Endothelial cell of umbilical vein (primary cell): ENCODE measurements around the gene NPTX1. TPM values are rescaled to one million over a fixed set of nuclear protein-coding genes. Genes with fewer than 3 reads are reported as not detected.

Experiments used
- BruUV-seq: library from RNA; stranded (reverse); fragments of 400-500 nt; replicated peaks from 2 replicates; lab custom pipeline; 2021; lab: Mats Ljungman, UMichigan
- CTCF ChIA-PET: fragments of 300-600, 350-600 bp; sonication (Branson Sonifier 250); formaldehyde crosslinking; loops from one replicate; lab custom pipeline; 2021; ENCODE audit warnings: antibody characterized with exemption, inconsistent platforms; lab: Charles Lee
- POLR2A ChIA-PET: fragments of 300-600, 350-600 bp; sonication (Branson Sonifier 250); formaldehyde crosslinking; loops from one replicate; lab custom pipeline; 2021; ENCODE audit warnings: antibody characterized with exemption, inconsistent platforms; lab: Charles Lee
- DNase-seq: peaks from one replicate; pipeline ENCODE4 v3.0.0-alpha.2; 2011; ENCODE audit warnings: low read depth, low spot score
- FAIRE-seq: peaks from 2 replicates; lab custom pipeline; 2011; peaks lifted over from hg19 to GRCh38; lab: Jason Lieb, UNC
- H2AFZ ChIP-seq: 2 replicates; pipeline ENCODE4 v1.6.0; 2012; ENCODE audit warnings: low read depth, low read length, control low read depth, inconsistent platforms
- H3K27ac ChIP-seq: 2 replicates; pipeline ENCODE4 v1.5.1; 2011; ENCODE audit warnings: low read depth, mild to moderate bottlenecking, control low read depth, low read length, moderate library complexity; ENCODE audit not compliant: insufficient read depth
- H3K27me3 ChIP-seq, 2 experiments: 2 replicates each; pipeline versions ENCODE4 v1.6.0 to v1.6.1; 2011; ENCODE audit warnings: low read length in 2 of 2, mixed read lengths in 1 of 2; ENCODE audit not compliant: control insufficient read depth in 2 of 2, insufficient read depth in 2 of 2
- H3K36me3 ChIP-seq, 2 experiments: 2 replicates in 1 of 2; 3 replicates in 1 of 2; pipeline ENCODE4 v1.5.1; 2011; ENCODE audit warnings: low read length in 2 of 2, mild to moderate bottlenecking in 1 of 2, moderate library complexity in 1 of 2; ENCODE audit not compliant: control insufficient read depth in 2 of 2, insufficient read depth in 2 of 2; ENCODE audit errors: extremely low read depth in 1 of 2
- H3K4me1 ChIP-seq: 3 replicates; pipeline ENCODE4 v1.5.1; 2011; ENCODE audit warnings: mild to moderate bottlenecking, low read length; ENCODE audit not compliant: control insufficient read depth, insufficient read depth; ENCODE audit errors: extremely low read depth
- H3K4me2 ChIP-seq: 2 replicates; pipeline ENCODE4 v1.6.1; 2011; ENCODE audit warnings: low read length, control low read depth, mixed read lengths; ENCODE audit not compliant: insufficient read depth
- H3K4me3 ChIP-seq, 3 experiments: fragments of 200-600 bp in 1 of 3; sonication (generic), shearing (Covaris generic) in 1 of 3; replicated peaks in 1 of 3; 2 replicates each; pipeline ENCODE4 v1.5.1; 2011 to 2016; ENCODE audit warnings: control low read depth in 3 of 3, low read length in 3 of 3, mild to moderate bottlenecking in 2 of 3, inconsistent platforms in 1 of 3, low read depth in 1 of 3, moderate library complexity in 1 of 3; ENCODE audit not compliant: insufficient read depth in 1 of 3
- H3K79me2 ChIP-seq: 2 replicates; pipeline ENCODE4 v1.6.0; 2012; ENCODE audit warnings: low read length, inconsistent platforms; ENCODE audit not compliant: control insufficient read depth, insufficient read depth
- H3K9ac ChIP-seq: replicated peaks from 2 replicates; pipeline ENCODE3; 2011; ENCODE audit warnings: low read length, control low read depth; ENCODE audit not compliant: insufficient read depth; ENCODE audit errors: extremely low read depth
- H3K9me1 ChIP-seq: replicated peaks from 3 replicates; pipeline ENCODE4 v1.6.0; 2011; ENCODE audit warnings: mild to moderate bottlenecking, low read length; ENCODE audit not compliant: control insufficient read depth, insufficient read depth; ENCODE audit errors: extremely low read depth
- H3K9me3 ChIP-seq: replicated peaks from 2 replicates; pipeline ENCODE4 v1.5.1; 2012; ENCODE audit warnings: low read length, inconsistent platforms; ENCODE audit not compliant: control insufficient read depth, insufficient read depth
- H4K20me1 ChIP-seq: replicated peaks from 2 replicates; pipeline ENCODE3; 2011; ENCODE audit warnings: mild to moderate bottlenecking, low read length; ENCODE audit not compliant: control insufficient read depth, insufficient read depth; ENCODE audit errors: extremely low read depth
- EZH2 ChIP-seq: IDR thresholded peaks from 2 replicates; pipeline ENCODE4 v1.6.1; 2012; ENCODE audit warnings: borderline replicate concordance, low read depth, mild to moderate bottlenecking, moderate library complexity, low read length, inconsistent platforms; ENCODE audit not compliant: severe bottlenecking
- FOS ChIP-seq: IDR thresholded peaks from 2 replicates; pipeline ENCODE4 v1.6.1; 2011; ENCODE audit warnings: mild to moderate bottlenecking, low read length, moderate library complexity, borderline replicate concordance; ENCODE audit not compliant: insufficient read depth
- GATA2 ChIP-seq: IDR thresholded peaks from 2 replicates; pipeline ENCODE4 v1.7.0; 2011; ENCODE audit warnings: low read depth, mild to moderate bottlenecking, moderate library complexity, mixed read lengths, low read length; ENCODE audit not compliant: insufficient read length, insufficient read depth
- JUN ChIP-seq: IDR thresholded peaks from 2 replicates; pipeline ENCODE4 v1.6.1; 2011; ENCODE audit warnings: borderline replicate concordance, low read depth; ENCODE audit not compliant: insufficient read length, insufficient read depth
- MYC ChIP-seq: IDR thresholded peaks from one replicate; pipeline ENCODE4 v1.6.1; 2011; ENCODE audit warnings: mild to moderate bottlenecking, low read depth, low read length
- POLR2A ChIP-seq: IDR thresholded peaks from 2 replicates; pipeline ENCODE4 v1.6.1; 2012; ENCODE audit warnings: low read depth, mild to moderate bottlenecking, control low read depth, low read length
- POLR2AphosphoS5 ChIP-seq: IDR thresholded peaks from 2 replicates; pipeline ENCODE4 v1.6.1; 2012; ENCODE audit warnings: low read depth, mild to moderate bottlenecking, control low read depth, low read length, moderate library complexity; ENCODE audit not compliant: insufficient read depth
- dilution Hi-C: fragments of 300-500 bp; cut with MboI; formaldehyde crosslinking; loops from one replicate; pipeline ENCODE4 v1.15.0; 2019; ENCODE audit warnings: low sequenced_read_pairs; ENCODE audit not compliant: extremely low pct_ligation_motif_present
- intact Hi-C: fragments of 100-400 bp; cut with micrococcal nuclease; formaldehyde crosslinking; loops from one replicate; pipeline ENCODE4 v1.10.0; 2022
- polyA plus RNA-seq, 4 experiments: library from polyadenylated mRNA; depleted of rRNA in 3 of 4; stranded (reverse) in 3 of 4; unstranded in 1 of 4; fragments of >200 nt; gene quantifications; 2 replicates each; pipeline versions ENCODE4 v1.2.1 to v1.2.3, GENCODE V29; 2011 to 2012; ENCODE audit warnings: missing spikeins in 1 of 4
- total RNA-seq: library from RNA; stranded (reverse); gene quantifications from 2 replicates; pipeline ENCODE4 v1.2.3, GENCODE V29; 2021
- TF ChIP-seq, protein P1 (sequence below): IDR thresholded peaks from 2 replicates; pipeline ENCODE4 v1.6.1; 2011; ENCODE audit not compliant: insufficient read depth, insufficient read length
- TF ChIP-seq, protein P2 (sequence below), 2 donors: IDR thresholded peaks; 1 replicate in 1 of 2; 2 replicates in 1 of 2; pipeline ENCODE4 v1.5.1; 2011; ENCODE audit warnings: low read length in 2 of 2, mild to moderate bottlenecking in 2 of 2, moderate library complexity in 2 of 2, control low read depth in 1 of 2, inconsistent platforms in 1 of 2, low read depth in 1 of 2; ENCODE audit not compliant: insufficient read depth in 1 of 2; ENCODE audit errors: extremely low read depth in 1 of 2

NPTX1 gene
- total and polyA plus RNA-seq, 2 donors (not counting 3 experiments of a cell fraction or from before 2014, with no cell fraction given) = 0.03 TPM; not detected in 1

DNA sequence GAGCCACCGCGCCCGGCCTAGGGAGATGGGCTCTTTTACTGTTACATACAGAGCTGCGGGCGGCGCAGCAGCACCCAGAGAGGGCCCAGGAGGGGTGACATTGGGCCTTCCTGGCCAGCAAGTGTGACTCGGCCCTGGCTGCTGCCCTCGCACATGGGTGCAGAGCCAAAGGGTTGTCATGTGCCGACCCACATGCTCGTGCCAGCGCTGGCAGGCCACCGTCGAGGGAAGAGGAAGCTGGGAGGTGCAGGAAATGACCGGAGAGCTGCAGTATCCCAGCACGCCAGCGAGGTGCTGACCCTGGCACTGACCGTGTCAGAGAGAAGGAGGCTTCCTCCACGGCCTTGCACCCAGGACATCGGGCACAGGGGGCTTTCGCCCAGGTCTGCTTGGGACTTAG, 53.4 kb downstream of the NPTX1 start:
- dilution Hi-C loops (no loop called here), intact Hi-C loops (loop anchor here (10.0 kb wide), 1 partner anchor 342 kb away; no protein-coding TSS in a partner anchor)
- Histone ChIP-seq H3K9ac (no peak overlapping the region), H4K20me1 (no peaks in the 10 kb centered on the region), H2AFZ (no peak overlapping the region), H3K4me1 (no peaks in the 10 kb centered on the region), H3K9me1 (no peaks in the 10 kb centered on the region), H3K4me3 (no peak overlapping the region), H3K36me3 (peaks cover 0 to 4% of the 10 kb centered on the region in 2 experiments), H3K27me3 (no peaks in the 10 kb centered on the region), H3K9me3 (no peaks in the 10 kb centered on the region), H3K27ac (no peak overlapping the region), H3K79me2 (no peaks in the 10 kb centered on the region), H3K4me2 (no peak overlapping the region)
- BruUV-seq = no TSS peak
- no peak for FAIRE-seq
- DNase-seq = no peak
- CTCF ChIA-PET = interaction anchor here (2.7 to 2.9 kb wide), 2 partner anchors 227 to 476 kb away, joined by 10 to 15 read pairs; no protein-coding TSS in a partner anchor
- TF ChIP-seq JUN (no peak), EZH2 (no peak)
- TF ChIP-seq, protein P1, sequence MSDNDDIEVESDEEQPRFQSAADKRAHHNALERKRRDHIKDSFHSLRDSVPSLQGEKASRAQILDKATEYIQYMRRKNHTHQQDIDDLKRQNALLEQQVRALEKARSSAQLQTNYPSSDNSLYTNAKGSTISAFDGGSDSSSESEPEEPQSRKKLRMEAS = peak; percentile 25
- POLR2A ChIA-PET = no interaction called here

DNA sequence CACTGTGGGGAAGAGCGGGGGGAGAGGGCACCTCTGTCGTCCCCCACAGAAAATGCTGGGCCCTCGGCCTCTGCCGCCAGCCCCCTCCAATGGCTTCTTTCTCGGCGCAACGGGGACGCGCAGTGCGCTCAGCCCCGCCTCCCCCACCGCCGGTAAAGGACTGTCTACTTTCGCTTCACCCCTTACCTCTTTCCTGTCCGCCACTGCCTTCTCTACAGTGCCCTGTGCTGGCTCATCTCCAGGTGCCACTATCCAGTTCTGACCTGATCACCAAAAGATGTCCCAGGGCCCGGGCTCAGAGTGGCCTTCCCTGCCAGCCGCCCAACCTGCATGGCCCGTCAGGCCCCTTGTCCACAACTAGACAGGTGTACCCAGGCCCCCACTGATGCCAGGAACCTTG, 54.1 kb downstream of the NPTX1 start:
- H3K27ac ChIP-seq = no peak overlapping the region
- dilution Hi-C loops = no loop called here
- H3K4me3 ChIP-seq = no peak overlapping the region
- POLR2A ChIA-PET = no interaction called here
- no peak overlapping the region for H3K9ac ChIP-seq
- CTCF ChIA-PET = interaction anchor here (1.3 kb wide), 1 partner anchor 559 kb away, joined by 3 read pairs; no protein-coding TSS in a partner anchor
- H3K9me3 ChIP-seq = no peaks in the 10 kb centered on the region
- TF ChIP-seq, protein P1 = no peak
- TF ChIP-seq POLR2A (no peak), POLR2AphosphoS5 (no peak), FOS (no peak), MYC (no peak), EZH2 (no peak), GATA2 (no peak), JUN (no peak)
- TF ChIP-seq, protein P2, sequence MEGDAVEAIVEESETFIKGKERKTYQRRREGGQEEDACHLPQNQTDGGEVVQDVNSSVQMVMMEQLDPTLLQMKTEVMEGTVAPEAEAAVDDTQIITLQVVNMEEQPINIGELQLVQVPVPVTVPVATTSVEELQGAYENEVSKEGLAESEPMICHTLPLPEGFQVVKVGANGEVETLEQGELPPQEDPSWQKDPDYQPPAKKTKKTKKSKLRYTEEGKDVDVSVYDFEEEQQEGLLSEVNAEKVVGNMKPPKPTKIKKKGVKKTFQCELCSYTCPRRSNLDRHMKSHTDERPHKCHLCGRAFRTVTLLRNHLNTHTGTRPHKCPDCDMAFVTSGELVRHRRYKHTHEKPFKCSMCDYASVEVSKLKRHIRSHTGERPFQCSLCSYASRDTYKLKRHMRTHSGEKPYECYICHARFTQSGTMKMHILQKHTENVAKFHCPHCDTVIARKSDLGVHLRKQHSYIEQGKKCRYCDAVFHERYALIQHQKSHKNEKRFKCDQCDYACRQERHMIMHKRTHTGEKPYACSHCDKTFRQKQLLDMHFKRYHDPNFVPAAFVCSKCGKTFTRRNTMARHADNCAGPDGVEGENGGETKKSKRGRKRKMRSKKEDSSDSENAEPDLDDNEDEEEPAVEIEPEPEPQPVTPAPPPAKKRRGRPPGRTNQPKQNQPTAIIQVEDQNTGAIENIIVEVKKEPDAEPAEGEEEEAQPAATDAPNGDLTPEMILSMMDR (IDR thresholded peaks at IDR 0.05; ENCODE audit: extremely low read depth in 1 of 2, insufficient read depth in 1 of 2, low read depth in 1 of 2, low read length in 2 of 2) = no peak
- FAIRE-seq = no peak
- BruUV-seq = no TSS peak
- H3K27me3 ChIP-seq = no peaks in the 10 kb centered on the region
- DNase-seq = no peak
- intact Hi-C loops = loop anchor here (10.0 kb wide), 1 partner anchor 343 kb away; no protein-coding TSS in a partner anchor
- H3K36me3 ChIP-seq = peaks cover 0 to 6% of the 10 kb centered on the region in 2 experiments
- no peaks in the 10 kb centered on the region for H3K4me1 ChIP-seq
- H4K20me1 ChIP-seq = no peaks in the 10 kb centered on the region
- H2AFZ ChIP-seq = no peak overlapping the region
- no peak overlapping the region for H3K4me2 ChIP-seq
- H3K79me2 ChIP-seq = no peaks in the 10 kb centered on the region
- no peaks in the 10 kb centered on the region for H3K9me1 ChIP-seq
